HEK293 (cell line): ENCODE data around the gene DNAL4.
A peak's percentile ranks its signal among the peaks of the same experiment; 100 is the strongest.

ENCODE experiments used
- CTCF ChIA-PET: fragments of 350-600 bp; formaldehyde crosslinking; extraction: SDS; loops from one replicate; lab custom pipeline; 2021; ENCODE audit warnings: antibody characterized with exemption; lab: Yijun Ruan, JAX
- POLR2A ChIA-PET: fragments of 300-600 bp; formaldehyde crosslinking; extraction: SDS; loops from one replicate; lab custom pipeline; 2020; ENCODE audit warnings: antibody characterized with exemption, inconsistent platforms; lab: Yijun Ruan, JAX
- H3K27ac ChIP-seq: fragments of 200-500 bp; sonication (Bioruptor generic); 2 replicates; pipeline ENCODE4 v1.5.1; 2014; ENCODE audit warnings: low read depth, low read length, control low read depth, inconsistent platforms; ENCODE audit errors: extremely low read depth
- H3K36me3 ChIP-seq, 2 experiments: fragments of 200-500 bp in 1 of 2; sonication (Bioruptor generic) in 1 of 2; 1 replicate in 1 of 2; 2 replicates in 1 of 2; pipeline ENCODE4 v1.5.1; 2014 to 2017; ENCODE audit warnings: inconsistent platforms in 2 of 2, low read length in 2 of 2; ENCODE audit not compliant: control insufficient read depth in 2 of 2, insufficient read depth in 1 of 2
- H3K4me1 ChIP-seq: fragments of 200-500 bp; sonication (Bioruptor generic); 2 replicates; pipeline ENCODE4 v1.5.1; 2014; ENCODE audit warnings: mild to moderate bottlenecking, low read length, inconsistent platforms; ENCODE audit not compliant: control insufficient read depth, insufficient read depth
- H3K4me3 ChIP-seq: 2 replicates; pipeline ENCODE4 v1.5.1; 2011; ENCODE audit warnings: low read depth, mild to moderate bottlenecking, control low read depth, low read length, moderate library complexity
- H3K9me3 ChIP-seq: fragments of 200-500 bp; sonication (Bioruptor generic); 2 replicates; pipeline ENCODE4 v1.5.1; 2014; ENCODE audit warnings: low read depth, low read length, inconsistent platforms; ENCODE audit not compliant: control insufficient read depth, insufficient read depth
- CTCF ChIP-seq: fragments of 450-650 bp; formaldehyde crosslinking; IDR thresholded peaks from 2 replicates; pipeline ENCODE4 v1.5.1; 2016; ENCODE audit warnings: missing biosample characterization, missing genetic modification characterization
- INSM2 ChIP-seq: fragments of 450-650 bp; formaldehyde crosslinking; IDR thresholded peaks from 2 replicates; pipeline ENCODE4 v1.5.1; 2016; ENCODE audit warnings: missing biosample characterization, missing genetic modification characterization
- KLF7 ChIP-seq: fragments of 450-650 bp; formaldehyde crosslinking; IDR thresholded peaks from 2 replicates; pipeline ENCODE4 v1.5.1; 2016; ENCODE audit warnings: missing biosample characterization, missing genetic modification characterization, borderline replicate concordance
- KLF8 ChIP-seq: fragments of 450-650 bp; formaldehyde crosslinking; IDR thresholded peaks from 2 replicates; pipeline ENCODE4 v1.5.1; 2016; ENCODE audit warnings: missing biosample characterization, missing genetic modification characterization
- PRDM10 ChIP-seq: fragments of 450-650 bp; formaldehyde crosslinking; IDR thresholded peaks from 2 replicates; pipeline ENCODE4 v1.5.1; 2016; ENCODE audit warnings: missing biosample characterization, missing genetic modification characterization
- PRDM6 ChIP-seq: fragments of 450-650 bp; formaldehyde crosslinking; IDR thresholded peaks from 2 replicates; pipeline ENCODE4 v1.5.1; 2017; ENCODE audit warnings: missing biosample characterization, missing genetic modification characterization
- REPIN1 ChIP-seq: fragments of 450-650 bp; formaldehyde crosslinking; IDR thresholded peaks from 2 replicates; pipeline ENCODE4 v1.5.1; 2017; ENCODE audit warnings: missing biosample characterization, missing genetic modification characterization, low read depth
- SCRT1 ChIP-seq: fragments of 450-650 bp; formaldehyde crosslinking; IDR thresholded peaks from 2 replicates; pipeline ENCODE4 v1.5.1; 2016; ENCODE audit warnings: missing biosample characterization, missing genetic modification characterization, borderline replicate concordance
- SCRT2 ChIP-seq: fragments of 450-650 bp; formaldehyde crosslinking; IDR thresholded peaks from 2 replicates; pipeline ENCODE4 v1.5.1; 2016; ENCODE audit warnings: missing biosample characterization, missing genetic modification characterization
- SP7 ChIP-seq: fragments of 450-650 bp; formaldehyde crosslinking; IDR thresholded peaks from 2 replicates; pipeline ENCODE4 v1.5.1; 2016; ENCODE audit warnings: missing biosample characterization, missing genetic modification characterization
- TRIM28 ChIP-seq: IDR thresholded peaks from 2 replicates; pipeline ENCODE4 v1.6.1; 2011; ENCODE audit warnings: low read length, control low read depth, borderline replicate concordance
- WT1 ChIP-seq: fragments of 450-650 bp; formaldehyde crosslinking; IDR thresholded peaks from 2 replicates; pipeline ENCODE4 v1.5.1; 2016; ENCODE audit warnings: missing biosample characterization, missing genetic modification characterization
- ZBTB48 ChIP-seq: fragments of 450-650 bp; formaldehyde crosslinking; IDR thresholded peaks from 2 replicates; pipeline ENCODE4 v1.5.1; 2016; ENCODE audit warnings: missing biosample characterization, missing genetic modification characterization
- ZNF157 ChIP-seq: fragments of 450-650 bp; formaldehyde crosslinking; IDR thresholded peaks from 2 replicates; pipeline ENCODE4 v1.5.1; 2016; ENCODE audit warnings: missing biosample characterization, missing genetic modification characterization
- ZNF174 ChIP-seq: fragments of 450-650 bp; formaldehyde crosslinking; IDR thresholded peaks from 2 replicates; pipeline ENCODE4 v1.5.0; 2017; ENCODE audit warnings: missing biosample characterization, mild to moderate bottlenecking, missing genetic modification characterization
- ZNF19 ChIP-seq: fragments of 450-650 bp; formaldehyde crosslinking; IDR thresholded peaks from 2 replicates; pipeline ENCODE4; 2016; ENCODE audit warnings: missing biosample characterization, missing genetic modification characterization, low read depth
- ZNF202 ChIP-seq: fragments of 450-650 bp; formaldehyde crosslinking; IDR thresholded peaks from 2 replicates; pipeline ENCODE4 v1.5.1; 2016; ENCODE audit warnings: missing biosample characterization, missing genetic modification characterization, borderline replicate concordance
- ZNF248 ChIP-seq: fragments of 450-650 bp; formaldehyde crosslinking; IDR thresholded peaks from 2 replicates; pipeline ENCODE4 v1.5.1; 2017; ENCODE audit warnings: missing biosample characterization, missing genetic modification characterization
- ZNF266 ChIP-seq: fragments of 450-650 bp; formaldehyde crosslinking; IDR thresholded peaks from 2 replicates; pipeline ENCODE4 v1.5.1; 2016; ENCODE audit warnings: missing biosample characterization, missing genetic modification characterization, low read depth
- ZNF274 ChIP-seq, 2 experiments: fragments of 200-500 bp in 1 of 2; fragments of 450-650 bp in 1 of 2; sonication (Bioruptor generic) in 1 of 2; formaldehyde crosslinking in 1 of 2; IDR thresholded peaks; 2 replicates each; pipeline versions ENCODE4 v1.5.1 to v1.6.1; 2014 to 2016; ENCODE audit warnings: borderline replicate concordance in 1 of 2, inconsistent platforms in 1 of 2, low read length in 1 of 2, missing biosample characterization in 1 of 2, missing genetic modification characterization in 1 of 2
- ZNF324 ChIP-seq: fragments of 450-650 bp; formaldehyde crosslinking; IDR thresholded peaks from 2 replicates; pipeline ENCODE4 v1.5.1; 2016; ENCODE audit warnings: missing biosample characterization, missing genetic modification characterization
- ZNF350 ChIP-seq: fragments of 450-650 bp; formaldehyde crosslinking; IDR thresholded peaks from 2 replicates; pipeline ENCODE4 v1.5.0; 2017; ENCODE audit warnings: missing biosample characterization, mild to moderate bottlenecking, missing genetic modification characterization
- ZNF391 ChIP-seq: fragments of 450-650 bp; formaldehyde crosslinking; IDR thresholded peaks from 2 replicates; pipeline ENCODE4 v1.5.1; 2016; ENCODE audit warnings: low read depth, missing biosample characterization, missing genetic modification characterization, borderline replicate concordance
- ZNF394 ChIP-seq: fragments of 450-650 bp; formaldehyde crosslinking; IDR thresholded peaks from 2 replicates; pipeline ENCODE4 v1.5.1; 2016; ENCODE audit warnings: missing biosample characterization, missing genetic modification characterization, mild to moderate bottlenecking, moderate library complexity, borderline replicate concordance
- ZNF560 ChIP-seq: fragments of 450-650 bp; formaldehyde crosslinking; IDR thresholded peaks from 2 replicates; pipeline ENCODE4 v1.5.1; 2017; ENCODE audit warnings: missing biosample characterization, missing genetic modification characterization, borderline replicate concordance
- ZNF600 ChIP-seq: fragments of 450-650 bp; formaldehyde crosslinking; IDR thresholded peaks from 2 replicates; pipeline ENCODE4 v1.5.1; 2016; ENCODE audit warnings: missing biosample characterization, missing genetic modification characterization
- ZNF621 ChIP-seq: fragments of 450-650 bp; formaldehyde crosslinking; IDR thresholded peaks from 2 replicates; pipeline ENCODE4 v1.5.1; 2017; ENCODE audit warnings: missing biosample characterization, missing genetic modification characterization
- ZNF623 ChIP-seq: fragments of 450-650 bp; formaldehyde crosslinking; IDR thresholded peaks from 2 replicates; pipeline ENCODE4 v1.5.1; 2016; ENCODE audit warnings: missing biosample characterization, missing genetic modification characterization
- ZNF654 ChIP-seq: fragments of 450-650 bp; formaldehyde crosslinking; IDR thresholded peaks from 2 replicates; pipeline ENCODE4 v1.5.1; 2016; ENCODE audit warnings: low read depth, missing biosample characterization, missing genetic modification characterization
- ZNF776 ChIP-seq: fragments of 450-650 bp; formaldehyde crosslinking; IDR thresholded peaks from 2 replicates; pipeline ENCODE4 v1.5.0; 2017; ENCODE audit warnings: missing biosample characterization, missing genetic modification characterization, borderline replicate concordance
- ZNF777 ChIP-seq: fragments of 450-650 bp; formaldehyde crosslinking; IDR thresholded peaks from 2 replicates; pipeline ENCODE4 v1.5.1; 2017; ENCODE audit warnings: missing biosample characterization, missing genetic modification characterization, borderline replicate concordance

DNAL4 gene

GRCh38 chr22:38733329-38733723 lies 60.6 kb downstream of the DNAL4 start:
- POLR2A ChIA-PET, result interaction anchor here (1.2 to 3.0 kb wide), 3 partner anchors 9 to 28 kb away, joined by 3 to 23 read pairs (median 4); partner anchors contain the start of gene GTPBP1
- TF ChIP-seq SCRT1 (tag by site-specific recombination) (peak; percentile 57; the same call in 1 of the 2 replicates), ZNF274 (IDR thresholded peaks at IDR 0.05; ENCODE audit: low read length) (no peak), ZNF274 (tag by site-specific recombination; IDR thresholded peaks at IDR 0.05; ENCODE audit: borderline replicate concordance) (no peak), TRIM28 (no peak), ZNF157 (tag by site-specific recombination) (no peak), ZNF324 (tag by site-specific recombination) (no peak), INSM2 (no peak), ZNF776 (tag by site-specific recombination) (no peak), PRDM6 (no peak), CTCF (peak; percentile 43; the same call in 1 of the 2 replicates), SP7 (tag by site-specific recombination) (no peak), ZNF654 (peak; percentile 31), ZBTB48 (no peak), ZNF174 (tag by site-specific recombination) (no peak), ZNF621 (tag by site-specific recombination) (no peak), ZNF19 (tag by site-specific recombination) (no peak), ZNF248 (tag by site-specific recombination) (no peak), SCRT2 (tag by site-specific recombination) (peak; percentile 86), KLF7 (tag by site-specific recombination) (no peak), WT1 (tag by site-specific recombination) (no peak), ZNF623 (tag by site-specific recombination) (no peak), REPIN1 (tag by site-specific recombination) (no peak), ZNF391 (tag by site-specific recombination) (no peak), ZNF394 (tag by site-specific recombination) (no peak), ZNF266 (no peak), ZNF560 (tag by site-specific recombination) (no peak), ZNF600 (tag by site-specific recombination) (no peak), KLF8 (tag by site-specific recombination) (0 out of 2 replicates have a peak, but pooled peaks have one; percentile 23), ZNF350 (tag by site-specific recombination) (no peak), ZNF777 (tag by site-specific recombination) (no peak), ZNF202 (tag by site-specific recombination) (no peak), PRDM10 (tag by site-specific recombination) (no peak)

More at GRCh38 chr22:38733329-38733723, 60.6 kb downstream of the DNAL4 start:
- Histone ChIP-seq H3K36me3 (peaks cover 12 to 96% of the 10 kb centered on the region in 2 experiments; a peak in 2 of 3 replicates), H3K9me3 (no peaks in the 10 kb centered on the region), H3K4me1 (no peaks in the 10 kb centered on the region), H3K27ac (no peak overlapping the region), H3K4me3 (no peak overlapping the region)
- CTCF ChIA-PET, result interaction anchor here (0.6 to 3.8 kb wide), 17 partner anchors 8 to 749 kb away, joined by 3 to 39 read pairs (median 5); no protein-coding TSS in a partner anchor
